Fibroblast of lung (primary cell): Measurements from ENCODE around the gene GRK5.

Experiments
- EZH2 ChIP-seq: IDR thresholded peaks from 2 replicates; pipeline ENCODE4 v1.5.1; 2012; ENCODE audit warnings: low read length, control low read depth, mild to moderate bottlenecking; ENCODE audit errors: missing control alignments
- TF ChIP-seq, protein P1 (sequence below), 2 donors: IDR thresholded peaks in 1 of 2; conservative IDR thresholded peaks in 1 of 2; 1 replicate in 1 of 2; 2 replicates in 1 of 2; pipeline ENCODE4 v1.5.1; 2011 to 2012; ENCODE audit warnings: low read length in 2 of 2, control low read depth in 1 of 2, inconsistent platforms in 1 of 2, low read depth in 1 of 2, mild to moderate bottlenecking in 1 of 2

DNA sequence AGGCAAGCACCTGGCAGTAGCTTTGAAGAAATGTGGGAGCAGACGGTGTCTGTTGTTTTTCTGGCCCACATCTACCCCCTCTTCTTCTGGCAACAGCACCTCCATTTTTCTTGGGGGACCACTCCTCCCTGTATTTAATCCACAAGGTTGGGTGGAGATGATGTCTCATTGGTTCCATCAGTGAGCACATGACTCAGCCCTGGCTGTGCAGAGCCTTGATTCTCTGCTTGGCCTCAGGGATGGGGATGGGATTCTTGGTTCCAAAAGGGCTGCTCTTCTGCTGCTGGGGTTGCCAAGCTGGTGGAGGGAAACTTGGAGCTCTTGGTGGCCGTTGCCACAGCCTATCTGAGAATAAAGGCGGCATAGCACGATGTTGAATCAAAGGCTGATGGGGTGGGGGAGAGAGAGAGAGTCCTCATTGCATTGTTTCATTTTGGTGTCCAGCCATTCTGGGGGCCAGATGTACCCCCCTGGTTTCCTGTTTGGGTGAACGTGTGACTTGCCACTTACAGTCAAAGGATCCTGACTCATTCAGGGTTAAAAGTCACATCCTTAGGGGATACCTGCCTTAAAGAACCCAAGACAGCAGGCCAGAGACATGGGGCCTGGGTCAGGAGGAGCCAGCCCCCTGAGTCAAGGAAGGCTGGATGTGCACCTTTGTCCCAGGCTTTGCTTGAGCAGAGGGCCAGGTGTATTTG, 25.9 kb downstream of the GRK5 start:
- TF ChIP-seq, protein P1, sequence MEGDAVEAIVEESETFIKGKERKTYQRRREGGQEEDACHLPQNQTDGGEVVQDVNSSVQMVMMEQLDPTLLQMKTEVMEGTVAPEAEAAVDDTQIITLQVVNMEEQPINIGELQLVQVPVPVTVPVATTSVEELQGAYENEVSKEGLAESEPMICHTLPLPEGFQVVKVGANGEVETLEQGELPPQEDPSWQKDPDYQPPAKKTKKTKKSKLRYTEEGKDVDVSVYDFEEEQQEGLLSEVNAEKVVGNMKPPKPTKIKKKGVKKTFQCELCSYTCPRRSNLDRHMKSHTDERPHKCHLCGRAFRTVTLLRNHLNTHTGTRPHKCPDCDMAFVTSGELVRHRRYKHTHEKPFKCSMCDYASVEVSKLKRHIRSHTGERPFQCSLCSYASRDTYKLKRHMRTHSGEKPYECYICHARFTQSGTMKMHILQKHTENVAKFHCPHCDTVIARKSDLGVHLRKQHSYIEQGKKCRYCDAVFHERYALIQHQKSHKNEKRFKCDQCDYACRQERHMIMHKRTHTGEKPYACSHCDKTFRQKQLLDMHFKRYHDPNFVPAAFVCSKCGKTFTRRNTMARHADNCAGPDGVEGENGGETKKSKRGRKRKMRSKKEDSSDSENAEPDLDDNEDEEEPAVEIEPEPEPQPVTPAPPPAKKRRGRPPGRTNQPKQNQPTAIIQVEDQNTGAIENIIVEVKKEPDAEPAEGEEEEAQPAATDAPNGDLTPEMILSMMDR (conservative IDR thresholded peaks at IDR 0.05 in 1 of 2, IDR thresholded peaks at IDR 0.05 in 1 of 2; ENCODE audit: low read depth in 1 of 2, low read length in 2 of 2), result no peak
- TF ChIP-seq EZH2, result no peak
